Measurements from ENCODE around the gene VAV2. TPM values are rescaled to one million over a fixed set of nuclear protein-coding genes. Genes with fewer than 3 reads are reported as not detected.

VAV2 gene
- polyA plus RNA-seq, 2 of the 4 experiments (the other 2 are of a cell fraction) = 9.8 to 21.4 TPM

- CTCF ChIA-PET = interaction anchor here (1.4 to 1.9 kb wide), 2 partner anchors 17 to 22 kb away, joined by 7 to 9 read pairs; no protein-coding TSS in a partner anchor
- no peaks in the 10 kb centered on the region for H3K9me3 ChIP-seq
- no peak for ATAC-seq
- TF ChIP-seq PBX3 (IDR thresholded peaks at IDR 0.05) (no peak), MAX (IDR thresholded peaks at IDR 0.05) (no peak), GATA3 (IDR thresholded peaks at IDR 0.05; ENCODE audit: borderline replicate concordance) (no peak), POLR2AphosphoS2 (conservative IDR thresholded peaks at IDR 0.05; ENCODE audit: low read length) (no peak), ATOH8 (CRISPR knock-in tag; IDR thresholded peaks at IDR 0.05; ENCODE audit: low read depth) (no peak), ZSCAN20 (CRISPR knock-in tag; IDR thresholded peaks at IDR 0.05) (no peak), NFE2L2 (conservative IDR thresholded peaks at IDR 0.05; ENCODE audit: low read length) (no peak), RFX5 (IDR thresholded peaks at IDR 0.05) (no peak), RARB (CRISPR knock-in tag; IDR thresholded peaks at IDR 0.05) (no peak), HOXB13 (CRISPR knock-in tag; IDR thresholded peaks at IDR 0.05; ENCODE audit: low read depth) (no peak), CTCF (IDR thresholded peaks at IDR 0.05) (no peak), TP53 (CRISPR knock-in tag; IDR thresholded peaks at IDR 0.05) (no peak), CBX8 (IDR thresholded peaks at IDR 0.05) (no peak), FOSL2 (IDR thresholded peaks at IDR 0.05) (no peak), FOSL2 (CRISPR knock-in tag; IDR thresholded peaks at IDR 0.05) (no peak)
- TF ChIP-seq, protein P1, sequence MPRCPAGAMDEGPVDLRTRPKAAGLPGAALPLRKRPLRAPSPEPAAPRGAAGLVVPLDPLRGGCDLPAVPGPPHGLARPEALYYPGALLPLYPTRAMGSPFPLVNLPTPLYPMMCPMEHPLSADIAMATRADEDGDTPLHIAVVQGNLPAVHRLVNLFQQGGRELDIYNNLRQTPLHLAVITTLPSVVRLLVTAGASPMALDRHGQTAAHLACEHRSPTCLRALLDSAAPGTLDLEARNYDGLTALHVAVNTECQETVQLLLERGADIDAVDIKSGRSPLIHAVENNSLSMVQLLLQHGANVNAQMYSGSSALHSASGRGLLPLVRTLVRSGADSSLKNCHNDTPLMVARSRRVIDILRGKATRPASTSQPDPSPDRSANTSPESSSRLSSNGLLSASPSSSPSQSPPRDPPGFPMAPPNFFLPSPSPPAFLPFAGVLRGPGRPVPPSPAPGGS (IDR thresholded peaks at IDR 0.05) = no peak
- TF ChIP-seq, protein P2, sequence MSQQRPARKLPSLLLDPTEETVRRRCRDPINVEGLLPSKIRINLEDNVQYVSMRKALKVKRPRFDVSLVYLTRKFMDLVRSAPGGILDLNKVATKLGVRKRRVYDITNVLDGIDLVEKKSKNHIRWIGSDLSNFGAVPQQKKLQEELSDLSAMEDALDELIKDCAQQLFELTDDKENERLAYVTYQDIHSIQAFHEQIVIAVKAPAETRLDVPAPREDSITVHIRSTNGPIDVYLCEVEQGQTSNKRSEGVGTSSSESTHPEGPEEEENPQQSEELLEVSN (IDR thresholded peaks at IDR 0.05; ENCODE audit: borderline replicate concordance, low read depth) = no peak
- TF ChIP-seq, protein P3, sequence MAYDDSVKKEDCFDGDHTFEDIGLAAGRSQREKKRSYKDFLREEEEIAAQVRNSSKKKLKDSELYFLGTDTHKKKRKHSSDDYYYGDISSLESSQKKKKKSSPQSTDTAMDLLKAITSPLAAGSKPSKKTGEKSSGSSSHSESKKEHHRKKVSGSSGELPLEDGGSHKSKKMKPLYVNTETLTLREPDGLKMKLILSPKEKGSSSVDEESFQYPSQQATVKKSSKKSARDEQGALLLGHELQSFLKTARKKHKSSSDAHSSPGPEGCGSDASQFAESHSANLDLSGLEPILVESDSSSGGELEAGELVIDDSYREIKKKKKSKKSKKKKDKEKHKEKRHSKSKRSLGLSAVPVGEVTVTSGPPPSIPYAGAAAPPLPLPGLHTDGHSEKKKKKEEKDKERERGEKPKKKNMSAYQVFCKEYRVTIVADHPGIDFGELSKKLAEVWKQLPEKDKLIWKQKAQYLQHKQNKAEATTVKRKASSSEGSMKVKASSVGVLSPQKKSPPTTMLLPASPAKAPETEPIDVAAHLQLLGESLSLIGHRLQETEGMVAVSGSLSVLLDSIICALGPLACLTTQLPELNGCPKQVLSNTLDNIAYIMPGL (CRISPR knock-in tag; IDR thresholded peaks at IDR 0.05; ENCODE audit: borderline replicate concordance) = no peak
- no peak overlapping the region for H3K4me3 ChIP-seq
- no peaks in the 10 kb centered on the region for H3K4me1 ChIP-seq
- no peak for DNase-seq (ENCODE audit: low read depth in 1 of 2, low spot score in 1 of 2)
- H3K4me2 ChIP-seq = no peak overlapping the region
- POLR2A ChIA-PET = no interaction called here
- 89% methylated on average over 11 of the region's 11 CpGs for WGBS (ENCODE audit: missing lambda C conversion rate)
- no peak overlapping the region for H3K27ac ChIP-seq
- no peak for FAIRE-seq
These were observed 232.2 kb downstream of the VAV2 start for GRCh38 chr9:133759946-133760345.

GRCh38 chr9:133759146-133759900 lies 232.8 kb downstream of the VAV2 start:
- WGBS (ENCODE audit: missing lambda C conversion rate) = 83% methylated on average over 19 of the region's 32 CpGs
- ATAC-seq = no peak
- no peak overlapping the region for H3K4me3 ChIP-seq
- no peak for FAIRE-seq
- no peaks in the 10 kb centered on the region for H3K9me3 ChIP-seq
- POLR2A ChIA-PET = no interaction called here
- no peak overlapping the region for H3K27ac ChIP-seq
- CTCF ChIA-PET = interaction anchor here (0.6 to 1.9 kb wide), 5 partner anchors 17 to 235 kb away, joined by 3 to 9 read pairs (median 5); no protein-coding TSS in a partner anchor
- H3K4me1 ChIP-seq = no peaks in the 10 kb centered on the region
- DNase-seq (ENCODE audit: low read depth in 1 of 2, low spot score in 1 of 2) = no peak
- H3K4me2 ChIP-seq = no peak overlapping the region
- no peak for TF ChIP-seq ELK1 (IDR thresholded peaks at IDR 0.05; ENCODE audit: low read depth, low read length)
- TF ChIP-seq JUN (IDR thresholded peaks at IDR 0.05) = no peak
- TF ChIP-seq HOXB13 (CRISPR knock-in tag; IDR thresholded peaks at IDR 0.05; ENCODE audit: low read depth) = no peak
- TF ChIP-seq CBX8 (IDR thresholded peaks at IDR 0.05) = no peak
- TF ChIP-seq CEBPB (IDR thresholded peaks at IDR 0.05) = no peak
- no peak for TF ChIP-seq RARB (CRISPR knock-in tag; IDR thresholded peaks at IDR 0.05)
- TF ChIP-seq SMC3 (IDR thresholded peaks at IDR 0.05) = no peak
- no peak for TF ChIP-seq ESRRA (IDR thresholded peaks at IDR 0.05; ENCODE audit: borderline replicate concordance, low read length)
- TF ChIP-seq HOXB5 (CRISPR knock-in tag; IDR thresholded peaks at IDR 0.05) = no peak
- no peak for TF ChIP-seq ZFP36 (IDR thresholded peaks at IDR 0.05; ENCODE audit: borderline replicate concordance, partially characterized antibody)
- no peak for TF ChIP-seq HDAC2 (IDR thresholded peaks at IDR 0.05)
- TF ChIP-seq CHD4 (IDR thresholded peaks at IDR 0.05; ENCODE audit: borderline replicate concordance) = no peak
- no peak for TF ChIP-seq GATA3 (IDR thresholded peaks at IDR 0.05; ENCODE audit: borderline replicate concordance)

Measured in A549 (cell line).